ENCODE results near the gene XKR7.

DNA sequence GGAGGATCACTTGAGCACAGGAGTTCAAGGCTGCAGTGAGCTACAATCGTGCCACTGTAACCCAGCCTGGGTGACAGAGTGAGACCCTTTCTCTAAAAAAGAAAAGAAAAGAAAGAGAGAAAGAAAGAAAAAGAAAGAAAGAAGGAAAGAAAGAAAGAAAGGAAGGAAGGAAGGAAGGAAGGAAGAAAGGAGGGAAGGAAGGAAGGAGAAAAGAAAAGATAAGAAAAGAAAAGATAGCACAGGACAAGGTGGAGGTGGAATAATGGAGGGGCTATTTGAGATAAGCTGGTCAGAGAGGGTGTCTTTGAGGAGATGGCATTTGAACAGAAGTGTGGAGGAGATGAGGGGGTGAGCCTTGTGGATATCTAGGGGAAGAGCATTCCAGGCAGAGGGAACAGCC lies 13.5 kb upstream of the XKR7 start:
- TF ChIP-seq PPARA (CRISPR knock-in tag; IDR thresholded peaks at IDR 0.05; ENCODE audit: borderline replicate concordance) (no peak), ZNF70 (CRISPR knock-in tag; IDR thresholded peaks at IDR 0.05) (no peak), ZC3H10 (CRISPR knock-in tag; IDR thresholded peaks at IDR 0.05) (no peak), ZFP3 (CRISPR knock-in tag; IDR thresholded peaks at IDR 0.05) (no peak), GLIS3 (CRISPR knock-in tag; IDR thresholded peaks at IDR 0.05) (no peak)
- TF ChIP-seq, protein P1, sequence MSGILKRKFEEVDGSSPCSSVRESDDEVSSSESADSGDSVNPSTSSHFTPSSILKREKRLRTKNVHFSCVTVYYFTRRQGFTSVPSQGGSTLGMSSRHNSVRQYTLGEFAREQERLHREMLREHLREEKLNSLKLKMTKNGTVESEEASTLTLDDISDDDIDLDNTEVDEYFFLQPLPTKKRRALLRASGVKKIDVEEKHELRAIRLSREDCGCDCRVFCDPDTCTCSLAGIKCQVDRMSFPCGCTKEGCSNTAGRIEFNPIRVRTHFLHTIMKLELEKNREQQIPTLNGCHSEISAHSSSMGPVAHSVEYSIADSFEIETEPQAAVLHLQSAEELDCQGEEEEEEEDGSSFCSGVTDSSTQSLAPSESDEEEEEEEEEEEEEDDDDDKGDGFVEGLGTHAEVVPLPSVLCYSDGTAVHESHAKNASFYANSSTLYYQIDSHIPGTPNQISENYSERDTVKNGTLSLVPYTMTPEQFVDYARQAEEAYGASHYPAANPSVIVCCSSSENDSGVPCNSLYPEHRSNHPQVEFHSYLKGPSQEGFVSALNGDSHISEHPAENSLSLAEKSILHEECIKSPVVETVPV (CRISPR knock-in tag; IDR thresholded peaks at IDR 0.05): no peak
- TF ChIP-seq, protein P2, sequence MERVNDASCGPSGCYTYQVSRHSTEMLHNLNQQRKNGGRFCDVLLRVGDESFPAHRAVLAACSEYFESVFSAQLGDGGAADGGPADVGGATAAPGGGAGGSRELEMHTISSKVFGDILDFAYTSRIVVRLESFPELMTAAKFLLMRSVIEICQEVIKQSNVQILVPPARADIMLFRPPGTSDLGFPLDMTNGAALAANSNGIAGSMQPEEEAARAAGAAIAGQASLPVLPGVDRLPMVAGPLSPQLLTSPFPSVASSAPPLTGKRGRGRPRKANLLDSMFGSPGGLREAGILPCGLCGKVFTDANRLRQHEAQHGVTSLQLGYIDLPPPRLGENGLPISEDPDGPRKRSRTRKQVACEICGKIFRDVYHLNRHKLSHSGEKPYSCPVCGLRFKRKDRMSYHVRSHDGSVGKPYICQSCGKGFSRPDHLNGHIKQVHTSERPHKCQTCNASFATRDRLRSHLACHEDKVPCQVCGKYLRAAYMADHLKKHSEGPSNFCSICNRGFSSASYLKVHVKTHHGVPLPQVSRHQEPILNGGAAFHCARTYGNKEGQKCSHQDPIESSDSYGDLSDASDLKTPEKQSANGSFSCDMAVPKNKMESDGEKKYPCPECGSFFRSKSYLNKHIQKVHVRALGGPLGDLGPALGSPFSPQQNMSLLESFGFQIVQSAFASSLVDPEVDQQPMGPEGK (CRISPR knock-in tag; IDR thresholded peaks at IDR 0.05; ENCODE audit: borderline replicate concordance): no peak
